GM18907 (cell line): ENCODE data around the gene CTPS2.
"Not testable (repeated sequence)": the region's sequence is repeated elsewhere in the genome, so short reads cannot be mapped to it uniquely, and the experiment has no call there.

Source experiments
- ATAC-seq: cut with Tn5 transposase; IDR thresholded peaks from one replicate; pipeline ENCODE4 v1.9.1; 2021; ENCODE audit warnings: mild to moderate bottlenecking, moderate library complexity; ENCODE audit not compliant: unreplicated experiment

Gene CTPS2

GRCh38 chrX:16610121-16610621, 102.3 kb downstream of the CTPS2 start:
- no peak for ATAC-seq

DNA sequence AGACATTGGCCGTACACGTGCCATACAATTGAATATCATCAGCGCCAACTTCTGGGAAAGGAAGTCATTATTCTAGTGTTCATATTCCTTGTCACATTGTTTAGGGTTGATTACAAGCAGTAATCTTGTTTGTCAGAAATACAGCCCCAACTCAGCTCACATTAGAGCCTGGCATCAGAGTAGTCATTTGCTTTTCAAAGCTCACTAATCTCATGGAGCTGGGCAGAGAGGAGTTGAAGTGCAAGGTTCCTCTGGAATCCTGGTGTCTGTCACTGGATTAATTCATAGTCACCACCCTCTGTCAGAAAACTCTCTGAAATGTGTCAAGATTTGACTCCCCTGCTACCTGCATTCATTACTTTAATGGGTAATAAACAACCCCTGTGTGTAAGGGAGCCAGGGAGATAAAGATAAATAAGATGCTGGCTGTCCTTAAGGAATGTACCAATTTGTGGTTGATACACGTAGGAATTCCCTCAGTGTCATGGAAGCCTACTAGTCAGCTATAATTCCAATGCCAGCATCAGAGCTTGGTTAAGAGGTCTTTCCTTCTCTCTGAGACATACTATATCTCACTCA, 106.2 kb downstream of the CTPS2 start:
- ATAC-seq: no peak

DNA sequence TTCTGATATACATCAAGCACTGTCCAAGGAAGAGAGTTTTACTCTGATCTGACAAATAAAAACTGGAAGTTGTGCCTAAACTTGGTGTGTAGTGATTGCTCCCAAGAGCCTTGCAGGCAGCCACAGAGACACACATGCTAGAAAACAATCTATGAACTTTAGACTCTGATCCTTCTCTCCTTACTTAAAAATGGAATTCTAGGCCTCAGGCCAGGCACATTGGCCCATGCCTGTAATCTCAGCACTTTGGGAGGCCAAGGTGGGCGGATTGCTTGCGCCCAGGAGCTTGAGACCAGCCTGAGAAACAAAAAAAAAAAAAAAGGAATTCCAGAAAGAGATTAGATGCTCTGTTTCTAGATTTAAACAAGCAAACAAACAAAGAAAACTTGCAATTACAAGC, 108.1 kb downstream of the CTPS2 start:
- no peak for ATAC-seq

- ATAC-seq: no peak
Measured at GRCh38 chrX:16603822-16604221, 108.6 kb downstream of the CTPS2 start.

DNA sequence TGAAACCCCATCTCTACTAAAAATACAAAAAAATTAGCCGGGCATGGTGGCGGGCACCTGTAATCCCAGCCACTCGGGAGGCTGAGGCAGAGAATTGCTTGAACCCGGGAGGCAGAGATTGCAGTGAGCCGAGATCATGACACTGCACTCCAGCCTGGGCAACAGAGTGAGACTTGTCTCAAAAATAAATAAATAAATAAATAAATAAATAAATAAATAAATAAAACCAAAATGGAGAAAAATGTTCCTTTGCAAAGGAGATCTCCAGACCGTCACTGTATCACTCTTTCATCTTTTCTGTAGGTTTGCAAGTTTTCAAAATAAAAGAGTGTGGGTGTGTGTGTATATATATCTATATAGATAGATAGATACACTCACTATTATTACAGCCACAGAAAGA, 109.2 kb downstream of the CTPS2 start:
- ATAC-seq: not testable (repeated sequence)

DNA sequence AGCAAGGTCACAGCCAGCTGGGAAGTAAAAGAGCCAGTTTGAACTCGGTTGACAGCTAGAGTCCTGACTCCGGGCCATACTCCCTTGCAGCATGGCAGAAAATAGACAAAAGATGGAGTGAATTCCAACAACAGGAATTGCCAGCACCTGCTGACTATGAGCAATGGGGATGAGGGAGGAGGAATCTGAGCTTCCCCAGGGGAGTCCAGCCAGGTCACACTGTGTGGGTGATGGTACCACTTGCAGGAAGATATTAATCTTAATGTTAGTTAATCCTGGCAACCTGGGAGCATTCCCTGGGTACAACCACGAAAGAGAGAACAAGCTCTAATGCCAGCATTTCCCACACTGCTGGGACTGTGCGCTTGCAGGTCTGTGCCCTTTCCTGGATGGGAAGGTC, 110.6 kb downstream of the CTPS2 start:
- no peak for ATAC-seq

DNA sequence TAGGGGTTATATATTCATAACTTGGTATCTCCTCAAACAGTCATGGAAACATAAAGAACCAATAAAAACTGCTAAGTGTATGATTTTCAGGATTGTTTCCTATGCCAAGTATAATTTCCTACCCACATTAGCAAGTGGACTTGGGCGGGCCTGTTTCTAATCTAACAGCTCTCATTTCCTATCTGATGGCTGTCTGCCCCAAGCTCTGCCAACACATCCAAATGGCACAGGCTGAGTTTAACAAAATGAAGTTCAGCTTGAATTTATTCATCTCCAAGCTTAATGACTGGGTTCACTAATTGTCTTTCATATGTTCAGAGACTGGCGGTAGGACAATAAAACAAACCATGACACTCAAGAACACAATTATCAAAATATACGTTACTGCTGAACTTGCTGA, 118.0 kb downstream of the CTPS2 start:
- no peak for ATAC-seq

DNA sequence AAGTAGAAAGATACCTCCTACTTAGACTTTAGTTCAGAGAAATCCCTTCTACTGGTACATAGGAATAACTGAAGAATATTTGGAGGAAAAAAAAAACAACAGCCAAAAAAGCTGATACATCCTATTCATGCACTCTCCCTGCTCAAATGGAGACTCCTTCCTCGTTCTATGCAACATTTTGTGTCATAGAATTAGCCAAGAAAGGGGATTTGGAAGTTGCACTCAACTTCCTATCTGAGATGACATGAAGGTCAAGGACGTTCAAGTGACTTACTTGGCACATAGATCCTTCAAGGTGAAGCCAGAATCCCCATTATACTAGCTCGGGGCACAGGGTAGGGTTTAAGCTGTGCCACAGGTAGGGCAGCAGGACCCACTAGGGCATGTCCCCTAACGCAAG, 118.7 kb downstream of the CTPS2 start:
- no peak for ATAC-seq

DNA sequence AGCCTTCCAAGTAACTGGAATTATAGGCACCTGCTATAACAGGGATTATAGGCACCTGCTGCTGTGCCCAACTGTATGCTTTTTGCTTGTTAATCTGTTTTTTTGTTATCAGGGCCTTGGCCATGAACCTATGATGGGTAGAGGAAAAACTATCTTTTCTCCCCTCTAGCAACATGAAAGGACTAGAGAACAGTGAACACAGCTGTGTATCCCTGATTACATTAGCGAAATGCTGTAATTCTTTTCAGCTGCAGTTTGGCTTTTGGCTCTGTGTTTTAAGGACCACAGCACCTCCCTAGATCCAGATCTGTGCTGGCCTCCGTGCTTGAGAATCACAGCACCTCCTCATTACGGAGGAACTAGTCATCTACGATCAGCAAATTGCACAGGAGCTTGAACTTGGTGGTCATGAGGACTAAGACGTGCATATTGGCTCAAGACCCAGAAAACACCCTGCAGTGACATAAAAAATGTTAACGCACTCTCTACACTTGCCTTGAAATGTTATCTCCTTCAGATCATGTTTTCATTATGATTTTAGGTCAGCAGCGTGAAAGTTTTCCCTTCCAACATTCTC, 120.2 kb downstream of the CTPS2 start:
- no peak for ATAC-seq

GRCh38 chrX:16589826-16590225, 122.6 kb downstream of the CTPS2 start:
- no peak for ATAC-seq

DNA sequence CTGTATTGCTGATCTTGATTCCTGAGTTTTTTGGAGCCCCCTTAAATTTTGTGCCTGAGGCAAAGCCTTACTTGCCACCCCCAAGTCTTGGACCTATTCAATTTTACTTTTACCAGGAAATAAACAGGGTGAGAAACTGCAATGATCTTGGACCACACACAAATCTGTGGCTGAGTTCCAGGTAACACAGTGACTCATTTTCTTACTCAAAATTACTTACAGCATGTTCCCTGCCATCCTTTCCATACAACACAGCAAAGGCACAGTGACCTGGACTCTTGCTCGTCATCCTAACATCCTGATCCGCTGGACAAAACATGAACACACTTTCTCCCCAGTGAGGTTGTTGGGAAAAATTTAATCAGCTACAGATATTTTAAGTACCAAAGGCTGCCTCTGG, 123.3 kb downstream of the CTPS2 start:
- ATAC-seq: no peak

DNA sequence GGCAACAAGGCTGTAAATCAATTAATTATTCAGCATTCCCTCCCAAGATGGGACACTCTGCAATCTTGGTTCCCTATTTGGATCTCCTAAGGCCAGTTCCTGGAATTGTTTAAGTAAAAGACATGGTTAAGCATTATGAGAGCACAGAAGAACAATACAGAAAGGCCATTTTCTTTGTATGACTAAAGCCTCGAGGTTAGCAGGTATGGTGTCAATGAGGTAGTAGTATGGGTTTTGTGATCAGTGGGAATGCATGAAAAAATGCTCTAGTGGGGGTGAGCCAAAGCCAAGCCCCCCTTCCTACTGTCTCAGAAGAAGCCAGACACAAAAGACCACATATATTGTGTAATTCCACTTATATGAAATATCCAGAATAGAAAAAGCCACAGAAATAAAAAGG, 124.2 kb downstream of the CTPS2 start:
- no peak for ATAC-seq

- ATAC-seq: no peak
Measured at GRCh38 chrX:16587836-16588235, 124.6 kb downstream of the CTPS2 start.

GRCh38 chrX:16586377-16587112, 125.9 kb downstream of the CTPS2 start:
- no peak for ATAC-seq

- no peak for ATAC-seq
Measured at GRCh38 chrX:16585486-16586376, 126.7 kb downstream of the CTPS2 start.

DNA sequence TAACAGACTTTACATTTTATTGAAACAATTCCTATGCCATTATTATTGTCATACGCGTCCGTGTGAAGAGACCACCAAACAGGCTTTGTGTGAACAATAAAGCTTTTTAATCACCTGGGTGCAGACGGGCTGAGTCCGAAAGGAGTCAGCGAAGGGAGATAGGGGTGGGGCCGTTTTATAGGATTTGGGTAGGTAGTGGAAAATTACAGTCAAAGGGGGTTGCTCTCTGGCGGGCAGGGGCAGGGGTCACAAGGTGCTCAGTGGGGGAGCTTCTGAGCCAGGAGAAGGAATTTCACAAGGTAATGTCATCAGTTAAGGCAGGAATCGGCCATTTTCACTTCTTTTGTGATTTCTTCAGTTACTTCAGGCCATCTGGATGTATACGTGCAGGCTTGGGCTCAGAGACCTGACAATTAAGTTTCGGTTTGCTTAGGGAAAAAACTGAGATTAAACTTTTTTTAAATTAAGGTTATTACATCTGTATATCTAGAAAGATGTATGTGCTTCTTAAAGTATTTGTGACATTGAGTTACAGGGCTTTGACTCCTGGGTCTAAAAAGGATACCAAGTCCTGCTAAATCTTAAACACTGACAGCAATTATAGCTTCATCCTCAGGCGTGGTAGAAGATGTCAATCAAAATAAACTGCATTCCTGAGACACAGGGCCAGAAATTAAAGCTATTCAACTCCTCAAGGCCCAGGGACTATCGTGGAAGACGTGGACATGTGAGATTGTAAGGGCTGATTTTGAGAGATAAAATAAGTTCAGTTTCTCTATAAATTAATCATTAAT, 132.3 kb downstream of the CTPS2 start:
- not testable (repeated sequence) for ATAC-seq

- ATAC-seq: no peak
Measured at GRCh38 chrX:16579517-16579916, 133.0 kb downstream of the CTPS2 start.

DNA sequence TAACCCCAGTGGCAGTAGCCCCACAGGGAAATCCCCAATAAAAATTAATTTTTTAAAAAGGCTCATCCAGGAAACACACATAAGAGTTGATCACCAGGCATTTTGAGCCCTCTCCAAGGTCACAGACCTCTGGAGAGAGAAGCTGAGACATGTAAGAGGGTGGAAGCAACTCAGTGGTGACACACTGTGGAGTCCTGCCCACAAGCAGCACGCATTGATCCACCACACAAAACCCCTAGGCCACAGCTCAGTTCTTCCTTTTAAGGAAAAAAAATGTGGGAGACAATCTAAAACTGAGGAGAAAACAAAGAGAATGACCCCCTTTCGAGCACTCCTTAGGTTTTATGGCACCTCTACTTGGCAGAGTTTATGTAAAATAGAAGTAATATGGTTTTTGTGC, 134.3 kb downstream of the CTPS2 start:
- ATAC-seq: no peak

DNA sequence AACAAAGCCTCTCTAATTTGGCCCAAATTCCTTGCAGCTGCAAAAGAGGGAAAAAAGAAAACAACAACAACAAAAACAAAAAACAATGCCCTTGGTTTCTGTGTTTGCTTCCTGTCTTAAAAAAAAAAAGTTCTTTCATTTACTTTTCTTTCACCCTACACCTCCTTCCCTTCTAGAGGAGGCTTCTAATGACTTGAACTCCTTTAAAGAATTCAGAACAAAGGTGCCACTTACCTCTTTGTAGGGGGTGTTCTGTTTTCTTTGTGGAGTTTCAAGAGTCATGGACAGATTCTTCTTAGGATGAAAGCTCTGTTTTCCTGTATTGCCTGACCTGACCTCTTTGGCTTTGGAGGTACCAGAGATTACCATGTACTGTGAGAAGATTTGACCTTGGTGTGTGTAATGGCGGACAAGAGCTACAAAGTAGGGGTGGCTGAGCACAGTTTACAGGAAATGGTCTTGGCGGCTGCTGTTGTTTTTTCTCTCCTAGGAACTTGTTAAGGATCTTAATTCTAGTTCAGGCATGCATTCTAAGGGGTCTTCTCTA, 134.9 kb downstream of the CTPS2 start:
- ATAC-seq: no peak

- not testable (repeated sequence) for ATAC-seq
Measured at GRCh38 chrX:16575388-16575787, 137.1 kb downstream of the CTPS2 start.
